GM18502 (cell line): Measurements from ENCODE around the gene PRKCH.

Experiments used
- ATAC-seq: cut with Tn5 transposase; IDR thresholded peaks from one replicate; pipeline ENCODE4 v1.9.1; 2021; ENCODE audit warnings: mild to moderate bottlenecking; ENCODE audit not compliant: unreplicated experiment, poor library complexity

The PRKCH gene

DNA sequence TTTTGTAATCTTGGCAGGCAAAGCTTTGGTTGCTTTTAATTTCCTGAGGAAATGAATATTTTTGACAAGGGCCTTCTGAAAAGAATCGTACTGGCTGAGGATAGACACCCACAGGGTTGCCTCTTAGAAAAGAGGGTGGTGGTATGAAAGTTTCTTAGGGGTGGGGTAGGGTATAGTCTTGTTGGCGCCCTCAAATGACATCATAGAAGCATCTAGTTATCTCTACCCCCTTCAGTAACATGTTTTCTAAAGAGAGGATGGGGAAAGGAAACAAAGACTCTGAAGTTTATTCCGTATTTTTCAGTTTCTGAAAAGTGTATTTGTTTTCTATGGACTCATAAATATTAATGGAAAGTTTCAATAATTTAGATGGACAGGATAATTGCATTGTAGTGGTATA, 13.7 kb downstream of the PRKCH start:
- no peak for ATAC-seq

- ATAC-seq = no peak
Measured at GRCh38 chr14:61335671-61336275, 14.4 kb downstream of the PRKCH start.

DNA sequence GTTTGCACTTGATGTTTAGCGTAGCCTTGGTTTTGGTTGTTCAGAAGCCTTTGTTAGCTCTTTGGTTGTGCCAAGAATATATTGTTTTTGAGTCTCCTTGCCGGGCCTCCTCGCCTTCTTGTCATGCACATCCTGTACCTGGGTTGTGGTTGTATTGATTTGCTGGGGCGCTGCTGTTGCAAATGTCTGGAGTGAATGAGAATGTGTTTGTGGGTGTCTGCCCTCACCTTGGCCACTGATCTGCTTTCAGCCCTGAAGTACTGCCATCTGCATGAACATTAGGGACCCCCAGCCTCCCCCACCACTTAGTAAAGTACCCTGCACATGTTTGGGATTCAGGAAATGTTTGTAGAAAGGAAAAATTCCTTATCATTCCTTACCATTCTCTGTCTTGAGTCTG, 16.5 kb downstream of the PRKCH start:
- ATAC-seq = no peak

GRCh38 chr14:61338457-61338856, 17.1 kb downstream of the PRKCH start:
- ATAC-seq = no peak

DNA sequence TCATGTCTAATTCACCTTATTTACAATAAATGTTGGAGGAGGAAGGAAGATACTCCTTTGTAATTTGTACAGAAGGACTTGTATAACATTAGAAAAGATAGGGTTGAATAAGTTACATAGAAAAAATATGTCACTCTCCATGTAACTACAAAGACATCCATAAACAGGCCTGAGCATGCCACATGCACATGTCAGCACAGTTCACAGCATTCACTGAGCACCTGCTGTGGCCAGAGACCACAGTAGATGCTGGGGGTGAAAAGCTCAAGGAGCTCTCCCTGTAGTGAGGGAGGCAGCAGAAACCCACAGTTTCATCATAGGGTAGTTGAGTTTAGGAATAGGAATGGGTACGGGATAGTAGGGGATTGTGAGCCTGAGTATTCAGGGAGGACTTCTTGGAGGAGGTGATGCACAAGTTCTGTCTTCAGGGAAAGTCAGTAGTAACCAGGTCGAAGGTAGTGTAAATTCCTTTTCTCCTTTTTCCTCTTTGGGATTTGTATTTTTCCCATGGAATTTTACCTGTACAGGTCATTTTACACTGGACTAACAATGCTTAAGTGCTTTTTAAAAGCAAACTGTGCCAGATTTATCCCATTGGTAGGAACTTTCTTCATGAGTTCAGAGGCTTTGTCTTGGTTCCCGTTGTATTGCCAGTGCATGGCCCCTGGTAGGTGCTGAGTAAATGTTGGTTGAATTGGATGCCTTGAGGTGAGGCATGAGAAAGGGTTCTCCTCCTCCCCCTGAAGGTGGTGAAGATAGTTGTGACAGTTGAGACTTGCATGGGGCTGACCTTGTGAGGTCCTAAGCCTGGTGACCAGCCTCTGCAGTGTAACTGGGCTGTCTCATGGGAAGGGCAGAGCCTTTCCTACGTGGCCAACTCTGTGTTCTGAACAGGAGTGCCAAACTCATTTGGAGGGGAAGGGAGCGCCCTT, 20.2 kb downstream of the PRKCH start:
- ATAC-seq = no peak

DNA sequence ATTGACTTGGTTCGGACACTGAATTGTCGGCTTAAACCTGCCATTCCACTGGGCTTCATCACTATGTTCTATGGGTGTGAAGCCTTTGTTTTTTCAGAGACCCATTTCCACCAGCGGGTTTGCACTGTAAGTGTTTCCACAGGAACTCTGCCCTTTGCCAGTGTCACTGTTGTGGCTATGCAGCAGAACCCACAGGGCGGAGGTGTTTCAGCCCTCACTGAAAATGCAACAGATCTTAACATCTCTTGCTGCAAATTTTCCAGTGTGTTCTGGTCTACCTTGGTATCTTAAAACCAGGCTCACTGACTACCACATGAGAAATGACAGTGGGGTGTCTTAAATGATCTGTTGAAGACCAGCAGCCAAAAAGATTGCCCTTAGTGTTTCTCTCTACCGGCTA, 21.1 kb downstream of the PRKCH start:
- ATAC-seq = no peak

GRCh38 chr14:61342932-61343331, 21.6 kb downstream of the PRKCH start:
- ATAC-seq = no peak

GRCh38 chr14:61343471-61343870, 22.1 kb downstream of the PRKCH start:
- ATAC-seq = no peak

- ATAC-seq = no peak
Measured at GRCh38 chr14:61343991-61344405, 22.6 kb downstream of the PRKCH start.

DNA sequence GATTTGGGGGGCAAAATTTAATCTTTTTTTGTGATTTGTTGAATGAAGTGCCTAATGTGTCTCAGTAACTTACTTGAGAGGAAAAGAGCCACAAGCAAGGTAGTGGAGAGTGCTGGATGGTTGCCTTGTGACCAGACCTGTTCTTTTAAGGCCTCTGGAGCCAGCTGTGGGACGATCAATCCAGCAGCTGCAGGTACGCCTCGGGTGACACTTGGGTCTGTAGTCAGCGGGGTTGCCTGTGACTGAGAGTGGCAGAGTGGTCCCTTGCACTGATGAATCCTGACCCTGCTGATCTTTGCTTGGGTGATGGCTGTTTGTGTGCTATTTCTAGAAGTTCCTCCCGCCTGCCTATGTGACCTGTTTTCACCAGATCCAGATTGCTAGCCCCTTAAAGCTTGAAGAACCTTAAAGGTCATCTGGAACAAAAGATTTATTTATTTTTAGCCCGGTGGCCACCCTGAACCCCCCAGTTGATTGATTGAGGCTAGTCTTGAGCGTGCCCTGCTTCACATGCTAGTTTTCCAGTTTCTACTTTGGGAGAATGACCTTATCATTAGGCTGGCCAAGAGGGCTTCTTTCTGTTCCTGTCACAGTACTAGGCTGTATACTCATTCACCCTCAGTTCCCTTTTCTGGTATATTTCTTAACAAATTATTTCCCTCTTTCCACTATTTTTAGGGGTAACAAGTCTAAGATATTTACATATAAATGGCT, 23.2 kb downstream of the PRKCH start:
- ATAC-seq = no peak

DNA sequence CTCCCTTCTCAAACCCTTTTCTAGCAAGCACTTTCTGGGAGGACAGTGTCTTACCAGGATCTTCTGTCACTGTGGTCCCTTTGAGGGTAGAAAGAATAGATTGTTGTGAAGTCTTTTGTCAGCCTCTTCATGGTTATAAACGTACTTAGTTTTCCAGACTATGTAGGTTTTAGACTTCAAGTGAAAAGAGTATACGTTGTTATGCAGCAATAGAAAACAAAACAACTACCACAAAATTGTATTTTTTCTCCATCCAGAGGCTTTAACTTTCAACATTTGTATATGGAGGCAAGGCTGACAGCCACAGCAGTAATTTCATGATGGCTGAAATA, 23.7 kb downstream of the PRKCH start:
- ATAC-seq = no peak

DNA sequence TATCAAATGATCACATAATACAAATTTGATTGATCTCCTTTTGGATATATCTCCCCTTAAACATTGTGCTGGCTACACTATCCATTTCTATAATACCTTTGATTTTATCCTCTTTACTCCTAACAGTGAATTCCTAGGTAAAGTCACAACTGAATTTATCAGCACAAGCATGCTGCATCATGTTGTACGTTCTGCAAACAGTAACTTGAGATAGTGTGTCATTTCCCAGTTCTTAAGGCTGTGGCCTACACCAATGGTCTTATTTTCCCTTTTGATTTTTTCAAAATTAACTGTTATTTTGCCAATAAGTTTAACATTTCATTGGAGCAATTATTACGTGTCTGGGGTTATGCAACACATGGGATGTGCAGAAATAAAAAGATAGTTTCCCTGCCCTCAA, 24.8 kb downstream of the PRKCH start:
- ATAC-seq = no peak

DNA sequence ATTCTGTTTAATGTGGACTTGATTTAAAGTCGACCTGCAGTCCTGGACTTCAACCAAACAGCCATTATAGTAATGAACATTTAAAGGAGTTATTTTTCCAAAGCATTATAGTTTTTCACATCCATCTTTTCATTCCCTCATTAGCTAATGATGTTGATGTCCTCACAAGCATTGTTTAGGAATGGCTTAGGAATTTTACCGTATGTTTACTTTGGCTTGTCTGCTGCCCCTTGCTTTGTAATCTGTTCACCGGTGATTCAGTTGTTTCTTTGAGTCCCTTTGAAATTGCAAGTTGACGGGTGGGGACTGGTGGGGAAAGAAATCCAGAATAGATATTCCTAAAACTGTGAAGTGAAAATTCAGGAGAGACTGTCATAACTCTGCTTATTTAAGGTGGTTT, 25.4 kb downstream of the PRKCH start:
- ATAC-seq = no peak

DNA sequence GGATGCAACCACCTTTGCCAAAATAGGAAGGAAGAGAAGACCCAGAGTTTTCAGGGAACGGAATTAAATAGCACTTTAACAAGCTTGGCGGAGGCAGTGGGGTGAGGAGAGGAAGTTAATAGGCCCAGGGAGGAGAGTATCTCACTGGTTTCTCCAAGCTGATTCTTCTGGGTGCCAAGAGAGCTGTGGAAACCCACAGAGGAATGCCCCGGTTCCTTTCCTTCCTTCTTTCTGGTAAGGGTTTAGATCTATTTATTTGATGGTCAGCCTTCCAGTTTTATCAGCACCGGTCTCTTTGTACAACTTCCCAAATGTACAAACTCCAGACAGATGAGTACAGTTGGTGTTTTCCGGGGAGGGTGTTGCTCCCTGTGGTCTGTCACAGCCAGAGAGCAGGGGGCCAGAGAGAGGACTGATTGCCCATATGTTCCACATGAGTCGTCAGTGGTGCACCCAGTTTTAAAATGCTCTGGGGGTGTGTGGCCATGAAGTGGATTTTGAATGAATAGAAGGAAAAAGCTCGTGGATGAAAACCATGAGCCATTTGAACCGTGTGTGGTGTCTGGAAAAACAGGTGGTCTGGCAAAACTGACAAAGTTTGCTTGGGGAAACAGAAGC, 26.6 kb downstream of the PRKCH start:
- ATAC-seq = no peak

- no peak for ATAC-seq
Measured at GRCh38 chr14:61350427-61351270, 29.3 kb downstream of the PRKCH start.

DNA sequence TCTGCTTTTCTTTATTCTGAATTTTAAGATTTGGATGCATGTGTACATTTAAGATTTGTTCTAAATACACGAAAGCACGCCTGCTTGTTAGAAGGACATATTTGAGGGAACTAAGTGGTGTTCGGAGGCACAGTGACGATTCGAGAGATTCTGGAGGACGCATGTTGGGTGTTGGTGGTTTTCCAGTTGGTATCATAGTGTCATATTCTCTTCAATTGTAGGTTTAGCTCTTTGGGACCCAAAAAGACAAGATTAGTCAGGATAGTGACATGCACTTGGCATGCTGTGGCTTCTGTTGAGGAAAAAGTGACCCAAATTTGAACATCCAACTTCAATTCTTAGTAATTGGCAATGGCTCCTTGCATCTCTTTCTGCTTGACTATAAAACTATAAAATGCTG, 30.1 kb downstream of the PRKCH start:
- no peak for ATAC-seq

- ATAC-seq = no peak
Measured at GRCh38 chr14:61355892-61356325, 34.5 kb downstream of the PRKCH start.

DNA sequence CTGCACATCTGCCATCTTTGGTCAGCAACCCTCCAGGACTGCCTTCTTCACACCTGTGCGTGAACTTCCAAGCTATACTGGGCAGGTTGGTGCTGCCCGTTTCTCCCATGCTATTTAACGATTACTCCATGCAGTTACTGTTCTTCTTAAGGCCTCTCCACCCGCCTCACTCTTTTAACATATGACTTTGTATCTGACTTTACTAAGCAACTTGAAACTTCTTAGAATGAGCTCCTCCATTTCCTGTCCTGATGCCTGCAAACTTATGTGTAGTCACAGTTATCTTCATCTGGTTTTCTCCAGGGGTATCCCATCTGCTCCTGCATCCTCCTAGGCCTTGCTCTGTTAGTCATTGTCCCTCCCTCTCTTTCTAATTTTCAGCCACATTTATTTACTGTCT, 35.7 kb downstream of the PRKCH start:
- no peak for ATAC-seq

GRCh38 chr14:61358554-61359226, 37.3 kb downstream of the PRKCH start:
- ATAC-seq = no peak
